Stimulated activated naive CD4-positive, alpha-beta T cell (primary cell): ENCODE results near the gene MDM2.

ENCODE experiments used
- DNase-seq, 6 experiments: peaks; one replicate each; lab custom pipeline; 2025; lab: John Stamatoyannopoulos, UW

Gene MDM2

GRCh38 chr12:68878846-68879245, 70.9 kb downstream of the MDM2 start:
- DNase-seq = no peak

GRCh38 chr12:68880660-68881325, 72.8 kb downstream of the MDM2 start:
- no peak for DNase-seq

- DNase-seq = no peak
These were observed 74.4 kb downstream of the MDM2 start for GRCh38 chr12:68882251-68882964.

- DNase-seq = no peak
These were observed 75.2 kb downstream of the MDM2 start for GRCh38 chr12:68883151-68883550.

GRCh38 chr12:68884251-68884650, 76.3 kb downstream of the MDM2 start:
- no peak for DNase-seq

- DNase-seq = no peak
These were observed 77.4 kb downstream of the MDM2 start for GRCh38 chr12:68885381-68885780.

GRCh38 chr12:68886636-68887572, 78.9 kb downstream of the MDM2 start:
- DNase-seq = no peak

- DNase-seq = no peak
These were observed 79.7 kb downstream of the MDM2 start for GRCh38 chr12:68887641-68888040.

GRCh38 chr12:68888243-68888642, 80.3 kb downstream of the MDM2 start:
- DNase-seq = no peak

- no peak for DNase-seq
These were observed 82.7 kb downstream of the MDM2 start for GRCh38 chr12:68890701-68891113.

GRCh38 chr12:68891141-68891540, 83.2 kb downstream of the MDM2 start:
- DNase-seq = no peak

GRCh38 chr12:68893201-68893600, 85.2 kb downstream of the MDM2 start:
- DNase-seq = no peak

- DNase-seq = no peak
These were observed 85.8 kb downstream of the MDM2 start for GRCh38 chr12:68893741-68894140.

GRCh38 chr12:68894276-68894855, 86.4 kb downstream of the MDM2 start:
- DNase-seq = no peak

GRCh38 chr12:68896881-68897540, 89.0 kb downstream of the MDM2 start:
- DNase-seq = no peak

- DNase-seq = no peak
These were observed 91.3 kb downstream of the MDM2 start for GRCh38 chr12:68899251-68899771.

- no peak for DNase-seq
These were observed 92.3 kb downstream of the MDM2 start for GRCh38 chr12:68900241-68900640.
